K562 (cell line): ENCODE measurements around the gene TMEM217. TPM values are rescaled to one million over a fixed set of nuclear protein-coding genes. Genes with fewer than 3 reads are reported as not detected.

Experiments used
- ATAC-seq: fragments of 200-7000 bp; cut with Tn5 transposase; 3 replicates; pipeline ENCODE4 v1.9.1; 2020; ENCODE audit warnings: moderate library complexity
- BruUV-seq: library from RNA; stranded (reverse); fragments of 400-500 nt; replicated peaks from 2 replicates; lab custom pipeline; 2021; lab: Mats Ljungman, UMichigan
- CTCF ChIA-PET: fragments of 300-600 bp; formaldehyde crosslinking; extraction: SDS; loops from one replicate; lab custom pipeline; 2021; ENCODE audit warnings: low intra/inter-chr PET ratio; lab: Yijun Ruan, JAX
- POLR2A ChIA-PET: fragments of 300-600, 350-650 bp; sonication (Branson Sonifier 250); formaldehyde crosslinking; extraction: SDS; loops from one replicate; lab custom pipeline; 2021; ENCODE audit warnings: antibody characterized with exemption, inconsistent platforms; lab: Yijun Ruan, JAX
- DNase-seq, 4 experiments: peaks; one replicate each; pipeline versions ENCODE4 v3.0.0 to v3.0.0-alpha.2; 2011 to 2018; ENCODE audit warnings: low spot score in 3 of 4, mixed read lengths in 3 of 4; ENCODE audit errors: extremely low read depth in 1 of 4
- FAIRE-seq: peaks from 2 replicates; lab custom pipeline; 2011; peaks lifted over from hg19 to GRCh38; lab: Jason Lieb, UNC
- H2AFZ ChIP-seq: 2 replicates; pipeline ENCODE4 v1.6.0; 2011; ENCODE audit warnings: low read depth, low read length, control low read depth, inconsistent platforms
- H3K27ac ChIP-seq: fragments of 200-600 bp; 3 replicates; pipeline ENCODE4 v1.8.0; 2011; ENCODE audit warnings: low read depth, mild to moderate bottlenecking, control low read depth, inconsistent platforms, low read length, moderate library complexity, mixed read lengths; ENCODE audit errors: extremely low read depth
- H3K27me3 ChIP-seq, 2 experiments: fragments of 300-600 bp in 1 of 2; 2 replicates in 1 of 2; 3 replicates in 1 of 2; pipeline versions ENCODE4 v1.6.0 to v1.8.0; 2011; ENCODE audit warnings: inconsistent platforms in 2 of 2, low read length in 2 of 2, mild to moderate bottlenecking in 1 of 2, mixed read lengths in 1 of 2, moderate library complexity in 1 of 2; ENCODE audit not compliant: control insufficient read depth in 2 of 2, insufficient read depth in 2 of 2
- H3K36me3 ChIP-seq: fragments of 300-600 bp; 3 replicates; pipeline ENCODE4 v1.8.0; 2011; ENCODE audit warnings: mild to moderate bottlenecking, low read length, inconsistent platforms; ENCODE audit not compliant: control insufficient read depth, insufficient read depth
- H3K4me1 ChIP-seq, 2 experiments: fragments of 200-600 bp in 1 of 2; replicated peaks in 1 of 2; 2 replicates in 1 of 2; 3 replicates in 1 of 2; pipeline versions ENCODE4 v1.5.1 to v1.8.0; 2011; ENCODE audit warnings: inconsistent platforms in 2 of 2, low read length in 2 of 2, mild to moderate bottlenecking in 1 of 2, mixed read lengths in 1 of 2, moderate library complexity in 1 of 2; ENCODE audit not compliant: control insufficient read depth in 2 of 2, insufficient read depth in 2 of 2
- H3K4me2 ChIP-seq: 2 replicates; pipeline ENCODE4 v1.6.1; 2011; ENCODE audit warnings: low read length, control low read depth, inconsistent platforms, mixed read lengths; ENCODE audit not compliant: insufficient read depth
- H3K4me3 ChIP-seq: fragments of 200-600 bp; sonication (generic), shearing (Covaris generic); 2 replicates; pipeline ENCODE4 v1.5.1; 2016; ENCODE audit warnings: control low read depth, inconsistent platforms
- H3K79me2 ChIP-seq: fragments of 200-600 bp; 3 replicates; pipeline ENCODE4 v1.8.0; 2011; ENCODE audit warnings: low read length, inconsistent platforms; ENCODE audit not compliant: control insufficient read depth, insufficient read depth
- H3K9ac ChIP-seq, 2 experiments: 2 replicates each; pipeline versions ENCODE4 v1.6.0 to v1.6.1; 2011; ENCODE audit warnings: low read depth in 2 of 2, low read length in 2 of 2, control low read depth in 1 of 2, inconsistent platforms in 1 of 2, mild to moderate bottlenecking in 1 of 2, mixed read lengths in 1 of 2; ENCODE audit not compliant: insufficient read depth in 1 of 2
- H3K9me1 ChIP-seq: one replicate; pipeline ENCODE4 v1.6.0; 2011; ENCODE audit warnings: inconsistent platforms, mild to moderate bottlenecking, low read length, moderate library complexity; ENCODE audit not compliant: control insufficient read depth, insufficient read depth
- H3K9me3 ChIP-seq: replicated peaks from 2 replicates; pipeline ENCODE4 v1.5.1; 2011; ENCODE audit warnings: low read depth, low read length, inconsistent platforms; ENCODE audit not compliant: control insufficient read depth, insufficient read depth
- H4K20me1 ChIP-seq: replicated peaks from 2 replicates; pipeline ENCODE4 v1.6.1; 2011; ENCODE audit warnings: low read length, inconsistent platforms, mixed read lengths; ENCODE audit not compliant: control insufficient read depth, insufficient read depth
- SLC30A9 ChIP-seq: fragments of 250-450 bp; sonication (Bioruptor Pico); IDR thresholded peaks from 2 replicates; pipeline ENCODE4 v1.8.0; 2022; ENCODE audit warnings: mild to moderate bottlenecking, moderate library complexity
- SMARCE1 ChIP-seq: fragments of 450-650 bp; IDR thresholded peaks from 2 replicates; pipeline ENCODE4 v1.7.1; 2016; ENCODE audit warnings: mild to moderate bottlenecking
- SREBF2 ChIP-seq: sonication (generic); formaldehyde crosslinking; IDR thresholded peaks from 2 replicates; pipeline ENCODE4 v1.4.0; 2020; ENCODE audit warnings: mild to moderate bottlenecking, missing genetic modification reagents
- XRCC3 ChIP-seq: fragments of 450-650 bp; IDR thresholded peaks from 2 replicates; pipeline ENCODE4 v1.6.1; 2017; ENCODE audit warnings: mild to moderate bottlenecking, moderate library complexity
- ZNF263 ChIP-seq: sonication (generic); formaldehyde crosslinking; IDR thresholded peaks from 2 replicates; pipeline ENCODE4 v1.8.0; 2022; ENCODE audit warnings: mild to moderate bottlenecking, missing genetic modification reagents, borderline replicate concordance
- ZNF3 ChIP-seq: fragments of 250-450 bp; sonication (Bioruptor Pico); IDR thresholded peaks from 2 replicates; pipeline ENCODE4 v1.5.0; 2021; ENCODE audit warnings: mild to moderate bottlenecking, moderate library complexity
- ZNF584 ChIP-seq: fragments of 200-800 bp; sonication (Bioruptor generic); IDR thresholded peaks from 2 replicates; pipeline ENCODE4 v1.6.1; 2016; ENCODE audit warnings: low read depth, mild to moderate bottlenecking, missing genetic modification characterization, missing compliant biosample characterization
- WGBS: fragments of 100-300 bp; shearing (Covaris generic); methylation state at CpG from one replicate; pipeline ENCODE4 v1.1.6; 2016; ENCODE audit warnings: low coverage, mixed read lengths; ENCODE audit not compliant: insufficient coverage; ENCODE audit errors: missing lambda C conversion rate; 5-methylcytosine and 5-hydroxymethylcytosine counted together
- in situ Hi-C: fragments of 300-500 bp; cut with MboI; formaldehyde crosslinking; loops from 4 replicates; pipeline ENCODE4 v1.15.0; 2018; ENCODE audit warnings: inconsistent platforms, mixed read lengths
- intact Hi-C: fragments of 100-400 bp; cut with micrococcal nuclease; formaldehyde crosslinking; loops from 2 replicates; pipeline ENCODE4 v1.14.2; 2022
- polyA plus RNA-seq, 8 experiments: library from polyadenylated mRNA; depleted of rRNA in 4 of 8; stranded (reverse) in 5 of 8; unstranded in 3 of 8; fragments of >200 nt; fragmentation: Nextera tagmentation in 2 of 8; fragmentation: Illumina TruSeq in 1 of 8; extraction: Ambion mirVana in 2 of 8; extraction: Trizol in 1 of 8; gene quantifications; 2 replicates each; pipeline versions ENCODE4 v1.2.1 to v1.2.3, GENCODE V29; 2011 to 2014; ENCODE audit warnings: inconsistent platforms in 1 of 8, missing spikeins in 1 of 8
- total RNA-seq, 7 experiments: library from RNA; depleted of rRNA in 6 of 7; stranded (reverse); fragments of >200 nt in 6 of 7; fragmentation: Illumina TruSeq in 2 of 7; extraction: Trizol in 2 of 7; gene quantifications; 2 replicates each; pipeline versions ENCODE4 v1.2.1 to v1.2.3, GENCODE V29; 2011 to 2021; ENCODE audit warnings: low replicate concordance in 1 of 7

The TMEM217 gene
- total and polyA plus RNA-seq, 9 of the 15 experiments (the other 6 are each of a cell fraction or from before 2014, with no cell fraction given) = 1.3 to 8.0 (median 1.9) TPM

DNA sequence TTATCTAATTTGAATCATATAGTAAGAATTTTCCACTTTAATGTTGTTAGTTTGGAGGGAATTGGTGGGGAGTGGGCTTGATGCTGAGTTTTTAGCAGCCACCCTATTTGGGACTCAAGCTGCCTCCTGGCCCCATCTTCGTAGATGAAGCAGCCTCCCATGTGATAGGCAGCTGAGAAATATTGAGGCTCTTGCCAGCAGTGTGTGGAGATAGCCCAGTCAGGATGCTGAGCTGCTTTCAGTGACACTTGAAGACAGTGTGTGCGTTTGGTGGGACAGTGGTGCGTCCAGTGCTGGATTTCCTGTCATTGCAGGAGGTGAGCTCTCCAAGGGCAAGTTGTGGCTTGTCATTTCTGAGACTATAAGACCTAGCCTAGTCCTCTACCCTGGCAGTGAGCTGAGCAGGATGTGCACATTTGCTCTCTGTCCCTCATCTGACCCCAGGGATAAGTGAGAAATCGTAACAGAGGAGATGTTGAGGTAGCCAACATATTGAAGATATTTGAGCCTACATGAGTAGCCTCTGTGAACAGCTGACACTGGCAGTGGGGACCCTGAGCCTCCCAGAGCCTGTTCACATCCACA is 48.0 kb upstream of the TMEM217 start:
- 85% methylated on average over 4 of the region's 4 CpGs for WGBS
- Histone ChIP-seq H3K9me1 (no peaks in the 10 kb centered on the region), H3K4me2 (no peak overlapping the region), H3K9me3 (no peaks in the 10 kb centered on the region), H3K4me1 (peaks cover 20 to 43% of the 10 kb centered on the region in 2 experiments), H3K27ac (no peak overlapping the region), H3K36me3 (peaks cover 68% of the 10 kb centered on the region), H3K9ac (no peak overlapping the region; a peak in 1 of 4 replicates), H3K4me3 (no peak overlapping the region), H4K20me1 (peaks cover 6% of the 10 kb centered on the region), H3K79me2 (no peaks in the 10 kb centered on the region), H3K27me3 (no peaks in the 10 kb centered on the region), H2AFZ (no peak overlapping the region)
- in situ Hi-C loops (no loop called here), intact Hi-C loops (loop anchor here (10.0 kb wide), 1 partner anchor 541 kb away; no protein-coding TSS in a partner anchor)
- DNase-seq (no peak), FAIRE-seq (no peak), ATAC-seq (no peak)
- TF ChIP-seq ZNF584 (no peak), ZNF3 (no peak), SREBF2 (CRISPR knock-in tag) (0 out of 2 replicates have a peak, but pooled peaks have one; percentile 24)
- ChIA-PET POLR2A (interaction anchor here (0.6 to 2.0 kb wide), 3 partner anchors 9 to 13 kb away, joined by 3 to 8 read pairs (median 3); no protein-coding TSS in a partner anchor), CTCF (no interaction called here)
- no TSS peak for BruUV-seq

DNA sequence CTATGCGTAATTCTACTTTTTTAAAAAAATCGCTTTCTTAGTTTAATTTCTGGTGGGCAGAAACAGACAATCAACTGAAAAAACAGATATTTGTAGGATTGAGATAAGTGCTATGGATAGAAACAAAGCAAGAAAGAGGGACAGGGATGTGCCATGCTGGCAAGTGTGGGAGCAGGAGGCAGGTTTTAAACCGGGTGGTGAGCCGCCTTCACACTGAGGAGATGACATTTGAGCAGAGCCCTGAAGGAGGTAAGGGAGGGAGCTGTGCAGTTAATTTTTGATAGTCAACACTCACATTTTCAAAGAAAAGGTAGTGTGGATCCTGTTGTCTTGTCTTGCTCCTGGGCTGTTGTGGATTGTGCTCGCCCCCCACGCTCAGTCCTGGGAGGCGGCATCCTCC is 46.8 kb upstream of the TMEM217 start:
- peaks cover 71% of the 10 kb centered on the region for H3K36me3 ChIP-seq
- H4K20me1 ChIP-seq = peaks cover 6% of the 10 kb centered on the region
- 89% methylated on average over 7 of the region's 7 CpGs for WGBS
- DNase-seq = no peak
- H3K9ac ChIP-seq = no peak overlapping the region
- H3K4me1 ChIP-seq = peaks cover 20 to 35% of the 10 kb centered on the region in 2 experiments
- intact Hi-C loops = loop anchor here (5.0 to 10.0 kb wide), 2 partner anchors 62 to 540 kb away; no protein-coding TSS in a partner anchor
- in situ Hi-C loops = no loop called here
- H3K27me3 ChIP-seq = no peaks in the 10 kb centered on the region
- no peak overlapping the region for H2AFZ ChIP-seq
- H3K4me2 ChIP-seq = no peak overlapping the region
- POLR2A ChIA-PET = interaction anchor here (1.3 to 2.0 kb wide), 3 partner anchors 10 to 192 kb away, joined by 3 to 8 read pairs (median 4); no protein-coding TSS in a partner anchor
- CTCF ChIA-PET = interaction anchor here (0.8 to 1.4 kb wide), 3 partner anchors 94 to 283 kb away, joined by 3 to 7 read pairs (median 4); no protein-coding TSS in a partner anchor
- H3K79me2 ChIP-seq = no peaks in the 10 kb centered on the region
- BruUV-seq = no TSS peak
- H3K4me3 ChIP-seq = no peak overlapping the region
- H3K9me3 ChIP-seq = no peaks in the 10 kb centered on the region
- no peaks in the 10 kb centered on the region for H3K9me1 ChIP-seq
- TF ChIP-seq XRCC3 (no peak), ZNF263 (CRISPR knock-in tag) (no peak), SLC30A9 (CRISPR knock-in tag) (no peak), SMARCE1 (no peak)
- ATAC-seq = no peak
- FAIRE-seq = no peak
- no peak overlapping the region for H3K27ac ChIP-seq
